ENCODE measurements around the gene PCDH15.

DNA sequence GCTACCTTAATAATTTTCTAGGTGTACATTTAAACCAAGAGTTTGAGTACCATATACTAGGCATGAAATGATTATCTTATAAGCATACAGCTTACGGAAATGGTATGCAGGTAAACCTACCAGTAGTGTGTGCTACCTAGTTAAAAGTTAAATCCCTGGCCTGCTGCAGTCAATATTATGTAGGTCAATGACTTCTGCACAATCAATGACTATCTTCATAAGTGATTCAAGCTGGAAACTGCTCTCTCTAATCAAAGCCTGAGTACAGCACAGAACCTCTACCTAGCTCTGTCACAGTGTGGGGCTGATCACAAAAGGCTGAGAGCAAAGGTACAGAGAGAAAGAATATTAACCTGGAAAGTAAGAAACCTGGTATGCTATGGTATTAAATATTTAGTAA is 733.7 kb downstream of the PCDH15 start:
- TF ChIP-seq, protein P1, sequence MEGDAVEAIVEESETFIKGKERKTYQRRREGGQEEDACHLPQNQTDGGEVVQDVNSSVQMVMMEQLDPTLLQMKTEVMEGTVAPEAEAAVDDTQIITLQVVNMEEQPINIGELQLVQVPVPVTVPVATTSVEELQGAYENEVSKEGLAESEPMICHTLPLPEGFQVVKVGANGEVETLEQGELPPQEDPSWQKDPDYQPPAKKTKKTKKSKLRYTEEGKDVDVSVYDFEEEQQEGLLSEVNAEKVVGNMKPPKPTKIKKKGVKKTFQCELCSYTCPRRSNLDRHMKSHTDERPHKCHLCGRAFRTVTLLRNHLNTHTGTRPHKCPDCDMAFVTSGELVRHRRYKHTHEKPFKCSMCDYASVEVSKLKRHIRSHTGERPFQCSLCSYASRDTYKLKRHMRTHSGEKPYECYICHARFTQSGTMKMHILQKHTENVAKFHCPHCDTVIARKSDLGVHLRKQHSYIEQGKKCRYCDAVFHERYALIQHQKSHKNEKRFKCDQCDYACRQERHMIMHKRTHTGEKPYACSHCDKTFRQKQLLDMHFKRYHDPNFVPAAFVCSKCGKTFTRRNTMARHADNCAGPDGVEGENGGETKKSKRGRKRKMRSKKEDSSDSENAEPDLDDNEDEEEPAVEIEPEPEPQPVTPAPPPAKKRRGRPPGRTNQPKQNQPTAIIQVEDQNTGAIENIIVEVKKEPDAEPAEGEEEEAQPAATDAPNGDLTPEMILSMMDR (IDR thresholded peaks at IDR 0.05) = no peak
- no peak for TF ChIP-seq CBFB (CRISPR knock-in tag; IDR thresholded peaks at IDR 0.05; ENCODE audit: low read depth)
- TF ChIP-seq, protein P2, sequence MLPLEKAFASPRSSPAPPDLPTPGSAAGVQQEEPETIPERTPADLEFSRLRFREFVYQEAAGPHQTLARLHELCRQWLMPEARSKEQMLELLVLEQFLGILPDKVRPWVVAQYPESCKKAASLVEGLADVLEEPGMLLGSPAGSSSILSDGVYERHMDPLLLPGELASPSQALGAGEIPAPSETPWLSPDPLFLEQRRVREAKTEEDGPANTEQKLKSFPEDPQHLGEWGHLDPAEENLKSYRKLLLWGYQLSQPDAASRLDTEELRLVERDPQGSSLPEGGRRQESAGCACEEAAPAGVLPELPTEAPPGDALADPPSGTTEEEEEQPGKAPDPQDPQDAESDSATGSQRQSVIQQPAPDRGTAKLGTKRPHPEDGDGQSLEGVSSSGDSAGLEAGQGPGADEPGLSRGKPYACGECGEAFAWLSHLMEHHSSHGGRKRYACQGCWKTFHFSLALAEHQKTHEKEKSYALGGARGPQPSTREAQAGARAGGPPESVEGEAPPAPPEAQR (CRISPR knock-in tag; IDR thresholded peaks at IDR 0.05) = no peak
- TF ChIP-seq MXD4 (CRISPR knock-in tag; IDR thresholded peaks at IDR 0.05; ENCODE audit: borderline replicate concordance) = no peak
- TF ChIP-seq, protein P3, sequence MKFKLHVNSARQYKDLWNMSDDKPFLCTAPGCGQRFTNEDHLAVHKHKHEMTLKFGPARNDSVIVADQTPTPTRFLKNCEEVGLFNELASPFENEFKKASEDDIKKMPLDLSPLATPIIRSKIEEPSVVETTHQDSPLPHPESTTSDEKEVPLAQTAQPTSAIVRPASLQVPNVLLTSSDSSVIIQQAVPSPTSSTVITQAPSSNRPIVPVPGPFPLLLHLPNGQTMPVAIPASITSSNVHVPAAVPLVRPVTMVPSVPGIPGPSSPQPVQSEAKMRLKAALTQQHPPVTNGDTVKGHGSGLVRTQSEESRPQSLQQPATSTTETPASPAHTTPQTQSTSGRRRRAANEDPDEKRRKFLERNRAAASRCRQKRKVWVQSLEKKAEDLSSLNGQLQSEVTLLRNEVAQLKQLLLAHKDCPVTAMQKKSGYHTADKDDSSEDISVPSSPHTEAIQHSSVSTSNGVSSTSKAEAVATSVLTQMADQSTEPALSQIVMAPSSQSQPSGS (CRISPR knock-in tag; IDR thresholded peaks at IDR 0.05; ENCODE audit: borderline replicate concordance, low read depth) = no peak
- TF ChIP-seq SP1 (CRISPR knock-in tag; conservative IDR thresholded peaks at IDR 0.05) = no peak

Measured in WTC11 (cell line).